RPMI8226 (cell line): ENCODE data around the gene LGI2.
"Not testable (repeated sequence)": the region's sequence is repeated elsewhere in the genome, so short reads cannot be mapped to it uniquely, and the experiment has no call there.

ENCODE experiments used
- DNase-seq: peaks from one replicate; pipeline ENCODE4 v3.0.0-alpha.2; 2015

Gene LGI2

DNA sequence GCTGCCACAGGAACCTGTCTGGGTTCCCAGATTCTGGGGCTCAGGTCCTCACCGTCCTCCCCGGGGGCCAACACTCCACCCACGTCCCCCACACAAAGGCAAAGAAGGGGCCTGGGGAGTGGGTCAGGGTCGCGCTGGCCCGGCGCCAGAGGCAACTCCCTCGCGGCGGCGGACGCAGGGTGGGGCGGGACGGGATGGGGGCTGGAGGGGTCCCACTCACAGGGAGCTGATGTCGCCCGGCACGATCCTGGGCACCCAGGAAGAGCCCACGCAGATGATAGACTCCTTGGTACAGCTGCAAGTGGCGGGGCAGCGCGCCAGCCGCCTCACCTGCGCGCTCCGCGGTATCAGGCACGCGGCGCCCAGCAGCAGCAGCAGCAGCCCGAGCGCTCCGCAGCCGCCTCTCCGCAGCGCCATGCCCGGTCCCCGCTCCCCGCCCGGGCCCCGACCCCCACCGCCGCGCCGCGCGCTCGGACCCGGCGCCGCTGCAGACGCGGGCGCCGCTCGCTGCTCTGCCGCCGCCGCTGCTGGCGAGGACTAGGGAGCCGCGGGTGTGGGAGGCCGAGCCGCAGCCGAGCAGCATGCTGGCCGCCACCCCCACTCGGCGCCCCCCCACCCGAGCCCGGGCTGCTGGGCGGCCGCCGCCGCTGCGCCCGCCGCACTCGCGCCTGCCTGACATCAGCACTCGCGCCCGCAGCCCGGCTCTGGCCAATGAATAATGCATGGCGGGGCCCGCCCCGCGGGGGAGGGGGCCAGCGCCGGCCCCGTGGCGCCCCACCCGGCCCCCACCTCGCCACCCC is at the start of gene LGI2:
TSS of gene LGI2 (minus strand) at position 670 of the 800 bp plus-strand sequence. CDS start at position 417, 253 bp downstream.
- DNase-seq, result peak; percentile 52

- DNase-seq, result no peak
Measured at GRCh38 chr4:25078523-25078922, 47.8 kb upstream of the LGI2 start.

- DNase-seq, result no peak
Measured at GRCh38 chr4:25076625-25077398, 46.1 kb upstream of the LGI2 start.

DNA sequence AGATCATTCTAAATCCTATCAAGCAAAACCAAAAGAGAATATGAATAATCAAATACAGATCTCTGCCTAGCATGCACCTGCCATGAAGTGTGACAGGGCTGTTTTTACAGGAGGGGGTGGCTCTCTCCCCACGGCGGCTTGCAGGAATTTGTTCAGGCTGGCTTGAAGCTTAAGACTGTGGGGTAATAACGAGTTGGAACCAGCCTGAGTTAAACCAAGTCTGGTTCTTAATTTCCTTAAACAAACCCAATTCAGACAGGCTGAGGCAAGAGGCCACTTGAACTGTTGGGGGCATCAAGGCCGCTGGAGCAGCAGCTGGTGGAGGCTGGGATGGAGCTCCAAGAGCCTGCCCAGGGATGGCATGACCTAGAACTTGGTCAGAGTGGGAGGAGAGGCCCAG is 45.1 kb upstream of the LGI2 start:
- DNase-seq, result no peak

- no peak for DNase-seq
Measured at GRCh38 chr4:25075129-25075528, 44.4 kb upstream of the LGI2 start.

DNA sequence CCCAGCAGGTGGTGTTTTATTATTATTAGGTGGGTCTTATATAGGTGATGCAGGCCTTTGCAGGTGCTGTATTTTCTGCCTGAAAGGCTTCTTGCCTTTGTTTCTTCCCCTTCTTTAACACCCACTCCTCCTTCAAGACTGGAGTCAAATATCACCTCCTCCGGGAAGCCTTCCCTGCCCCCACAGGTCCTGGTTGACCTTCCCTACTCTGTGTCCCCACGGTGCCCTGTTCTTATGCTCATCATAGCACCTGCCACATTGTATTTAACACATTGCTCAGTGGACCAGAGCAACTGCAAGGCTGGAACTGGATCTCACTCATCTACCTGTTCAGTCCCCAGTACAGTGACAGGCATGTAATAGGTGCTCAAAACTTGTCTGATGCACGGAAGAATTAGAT is 39.8 kb upstream of the LGI2 start:
- no peak for DNase-seq

DNA sequence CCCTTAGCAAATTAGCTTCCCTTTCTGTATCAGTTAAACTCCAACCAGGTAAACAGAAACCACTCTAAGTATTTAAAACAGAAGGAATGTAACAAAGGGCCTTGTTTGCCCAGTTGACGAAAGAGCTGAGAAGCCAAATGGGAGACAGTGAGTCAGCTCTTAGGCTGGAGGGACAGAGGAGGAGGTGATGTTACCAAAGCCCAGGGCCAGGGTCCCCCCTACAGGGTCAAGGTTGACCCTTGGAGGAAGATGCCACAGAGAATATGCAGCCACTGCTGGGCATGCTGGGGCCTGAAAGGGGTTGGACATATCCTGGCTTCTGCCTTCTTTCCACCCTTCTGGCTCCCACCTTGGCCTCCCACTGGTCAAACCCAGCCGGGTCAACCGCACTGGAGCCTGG is 38.3 kb upstream of the LGI2 start:
- no peak for DNase-seq

GRCh38 chr4:25068386-25068785 is 37.6 kb upstream of the LGI2 start:
- DNase-seq, result no peak

- DNase-seq, result no peak
Measured at GRCh38 chr4:25065932-25066590, 35.3 kb upstream of the LGI2 start.

GRCh38 chr4:25065431-25065858 is 34.7 kb upstream of the LGI2 start:
- DNase-seq, result no peak

DNA sequence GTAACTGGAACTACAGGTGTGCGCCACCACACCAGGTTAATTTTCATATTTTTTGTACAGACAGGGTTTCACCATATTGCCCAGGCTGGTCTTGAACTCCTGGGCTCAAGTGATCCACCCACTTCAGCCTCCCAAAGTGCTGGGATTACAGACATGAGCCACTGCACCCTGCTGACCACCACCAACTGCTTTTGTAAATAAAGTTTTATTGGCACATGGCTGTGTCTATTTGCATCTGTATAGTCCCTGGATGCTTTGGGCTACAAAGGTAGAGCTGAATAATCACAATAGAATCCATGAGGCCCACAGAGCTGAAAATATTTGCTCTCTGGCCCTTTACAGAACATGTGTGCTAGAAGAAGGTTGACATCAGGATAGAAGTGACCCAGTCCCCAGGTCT is 33.7 kb upstream of the LGI2 start:
- not testable (repeated sequence) for DNase-seq

GRCh38 chr4:25063116-25063515 is 32.4 kb upstream of the LGI2 start:
- no peak for DNase-seq

DNA sequence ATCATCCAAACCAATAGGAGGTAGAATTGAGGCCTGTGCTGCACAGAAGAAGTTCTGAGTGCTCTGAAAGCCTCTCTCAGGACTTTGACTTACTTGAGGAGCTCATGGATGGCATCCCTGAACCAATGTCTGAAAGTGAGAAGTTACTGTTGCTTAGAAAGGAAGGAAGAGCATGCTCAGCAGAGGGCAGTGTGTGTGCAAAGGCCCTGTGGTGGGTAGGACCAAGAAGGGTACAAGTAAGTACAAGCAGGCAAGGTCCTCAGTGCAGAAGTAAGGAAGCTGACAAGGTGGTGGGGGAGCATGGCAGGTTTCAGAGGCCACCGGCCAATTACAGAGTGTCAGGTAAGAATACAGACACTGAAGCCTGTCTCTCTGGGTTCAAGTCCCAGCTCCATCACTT is 31.4 kb upstream of the LGI2 start:
- DNase-seq, result no peak

DNA sequence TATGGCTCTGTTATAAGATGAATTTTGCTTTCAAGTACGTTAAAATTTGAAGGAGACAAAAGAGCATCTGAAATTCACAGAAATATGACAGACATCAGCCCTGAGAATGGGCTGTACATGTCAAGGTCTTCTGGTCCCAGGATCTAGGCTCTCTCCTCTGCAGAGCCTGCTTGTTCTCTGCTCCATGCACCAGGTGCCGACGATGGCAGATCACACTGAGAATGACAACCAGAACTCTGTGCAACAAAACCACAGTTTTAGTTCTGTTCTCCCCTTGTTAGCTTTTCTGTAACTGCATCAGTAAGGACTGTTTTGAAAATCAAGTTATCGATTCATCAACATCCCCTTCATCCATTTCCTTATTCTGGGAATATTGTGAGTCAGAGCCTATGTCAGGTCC is 30.9 kb upstream of the LGI2 start:
- DNase-seq, result no peak

GRCh38 chr4:25060963-25061340 is 30.2 kb upstream of the LGI2 start:
- no peak for DNase-seq

GRCh38 chr4:25060241-25060962 is 29.7 kb upstream of the LGI2 start:
- DNase-seq, result no peak

- DNase-seq, result no peak
Measured at GRCh38 chr4:25059791-25060190, 29.0 kb upstream of the LGI2 start.

DNA sequence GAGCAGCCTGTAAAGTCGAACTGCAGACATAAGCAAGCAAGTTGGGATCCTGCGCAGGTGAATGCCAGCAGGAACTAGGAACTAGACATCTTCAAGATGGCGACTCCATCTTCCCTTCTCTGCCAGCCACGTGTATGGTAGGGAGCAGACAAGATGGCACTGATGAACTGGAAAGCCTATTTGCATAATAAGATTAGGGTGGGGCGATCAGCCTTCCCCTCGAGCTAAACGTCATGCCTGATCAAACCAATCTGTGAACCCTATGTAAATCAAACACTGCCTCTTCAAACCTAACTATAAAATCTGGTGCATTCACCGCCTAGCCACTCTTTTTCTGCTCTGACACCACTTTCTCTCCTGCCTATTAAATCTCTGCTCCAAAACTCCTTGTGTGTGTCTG is 28.1 kb upstream of the LGI2 start:
- DNase-seq, result no peak

GRCh38 chr4:25057299-25057698 is 26.6 kb upstream of the LGI2 start:
- no peak for DNase-seq

DNA sequence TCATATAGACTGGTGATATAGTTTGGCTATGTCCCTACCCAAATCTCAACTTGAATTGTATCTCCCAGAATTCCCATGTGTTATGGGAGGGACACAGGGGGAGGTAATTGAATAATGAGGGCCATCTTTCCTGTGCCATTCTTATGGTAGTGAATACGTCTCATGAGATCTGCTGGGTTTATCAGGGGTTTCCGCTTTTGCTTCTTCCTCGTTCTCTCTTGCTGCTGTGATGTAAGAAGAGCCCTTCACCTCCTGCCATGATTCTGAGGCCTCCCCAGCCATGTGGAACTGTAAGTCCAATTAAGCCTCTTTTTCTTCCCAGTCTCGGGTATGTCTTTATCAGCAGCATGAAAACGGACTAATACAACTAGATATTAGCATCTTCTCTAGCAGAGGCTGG is 21.3 kb upstream of the LGI2 start:
- not testable (repeated sequence) for DNase-seq

GRCh38 chr4:25051534-25051933 is 20.8 kb upstream of the LGI2 start:
- no peak for DNase-seq

GRCh38 chr4:25050370-25051078 is 19.8 kb upstream of the LGI2 start:
- no peak for DNase-seq
